Midbrain (tissue), 1 donor: ENCODE data around the gene CLMP.
A peak's percentile ranks its signal among the peaks of the same experiment; 100 is the strongest.
"Not testable (repeated sequence)": the region's sequence is repeated elsewhere in the genome, so short reads cannot be mapped to it uniquely, and the experiment has no call there.

ENCODE experiments used
- DNase-seq: peaks from one replicate; lab custom pipeline; 2025; lab: John Stamatoyannopoulos, UW

The CLMP gene

DNA sequence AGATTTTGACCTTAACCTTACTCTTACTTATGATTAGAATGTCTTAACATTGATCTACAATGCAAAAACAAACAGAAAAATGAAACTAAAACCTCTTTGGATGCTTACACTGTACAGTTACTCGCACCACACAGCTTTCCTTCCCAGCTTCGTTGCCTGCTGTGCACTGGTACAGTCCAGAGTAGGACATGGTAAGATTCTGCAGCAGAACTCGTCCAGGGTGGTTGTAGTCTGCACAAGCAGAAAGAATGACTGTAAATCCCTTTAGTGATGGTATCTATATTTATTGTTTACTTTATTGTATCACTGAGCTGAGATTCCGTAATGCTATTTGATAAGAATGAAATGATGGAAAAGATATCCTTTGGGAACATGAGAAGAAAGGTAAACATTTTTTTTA lies 112.1 kb downstream of the CLMP start:
- no peak for DNase-seq

DNA sequence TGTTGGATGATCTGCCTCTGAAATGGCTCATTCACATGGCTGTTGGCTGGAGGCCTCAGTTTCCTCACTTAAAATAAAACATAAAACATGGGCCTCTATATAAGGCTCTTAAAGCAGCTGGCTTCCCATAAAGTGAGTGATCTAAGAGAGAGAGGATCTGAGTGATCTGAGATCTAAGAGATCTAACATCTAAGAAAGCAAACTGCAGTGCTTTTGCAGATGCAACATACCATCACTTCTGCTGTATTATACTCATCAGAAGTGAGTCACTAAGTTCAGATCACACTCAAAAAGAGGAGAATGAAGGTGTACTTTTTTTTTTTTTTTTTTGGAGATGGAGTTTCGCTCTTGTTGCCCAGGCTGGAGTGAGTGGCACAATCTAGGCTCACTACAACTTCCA lies 115.0 kb downstream of the CLMP start:
- no peak for DNase-seq

DNA sequence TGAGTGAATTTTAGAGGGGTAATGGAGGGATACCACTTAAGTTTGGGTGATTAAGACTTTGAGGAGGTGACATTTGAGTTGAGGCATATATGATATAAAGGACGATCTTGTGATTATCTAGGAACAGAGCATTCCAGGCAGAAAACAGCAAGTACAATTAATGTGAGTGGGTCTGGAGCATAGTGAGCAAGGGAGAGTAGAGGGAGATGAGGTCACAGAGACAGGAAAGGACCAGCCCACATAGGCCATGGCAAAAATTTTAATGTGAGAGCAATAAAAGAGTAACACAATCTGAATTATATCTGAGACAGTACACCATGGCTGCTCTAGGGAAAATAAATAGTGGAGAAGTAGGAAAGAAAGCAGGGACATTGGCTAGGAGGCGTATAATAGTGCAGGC lies 118.6 kb downstream of the CLMP start:
- no peak for DNase-seq

DNA sequence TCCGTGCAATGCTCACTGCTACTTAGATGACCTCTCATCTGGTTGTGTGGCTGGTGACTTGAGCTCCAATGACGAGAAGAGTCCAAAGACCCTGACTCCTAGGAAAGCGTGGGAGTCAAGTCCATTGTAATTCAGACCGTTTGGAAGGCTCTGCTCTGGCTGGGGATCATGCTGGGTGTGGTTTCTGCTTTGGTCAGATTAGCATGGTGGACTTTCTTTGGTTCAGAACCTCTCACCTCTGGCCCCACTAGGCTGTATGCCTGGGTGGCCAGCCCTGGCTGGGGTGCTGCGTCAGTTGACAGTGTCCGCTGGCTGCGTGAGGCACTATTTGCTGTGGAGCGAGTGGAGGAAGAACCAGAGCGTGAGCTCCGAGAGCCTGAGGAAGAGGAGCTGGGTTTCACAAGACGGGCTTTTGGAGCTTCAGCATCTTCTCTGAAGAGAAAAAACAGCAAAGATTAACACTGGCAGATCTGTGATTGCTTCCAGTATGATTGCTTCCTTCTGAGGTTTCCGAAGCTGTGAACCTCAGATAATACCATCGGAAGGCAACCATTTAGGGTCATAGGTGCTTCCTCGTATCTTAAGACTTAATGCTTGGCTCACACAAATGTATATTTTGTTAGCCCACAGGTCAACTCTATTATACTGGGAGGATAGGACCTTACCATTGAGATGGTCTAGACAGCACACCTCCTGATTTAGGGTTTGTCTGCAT lies 121.5 kb downstream of the CLMP start:
- DNase-seq: no peak

DNA sequence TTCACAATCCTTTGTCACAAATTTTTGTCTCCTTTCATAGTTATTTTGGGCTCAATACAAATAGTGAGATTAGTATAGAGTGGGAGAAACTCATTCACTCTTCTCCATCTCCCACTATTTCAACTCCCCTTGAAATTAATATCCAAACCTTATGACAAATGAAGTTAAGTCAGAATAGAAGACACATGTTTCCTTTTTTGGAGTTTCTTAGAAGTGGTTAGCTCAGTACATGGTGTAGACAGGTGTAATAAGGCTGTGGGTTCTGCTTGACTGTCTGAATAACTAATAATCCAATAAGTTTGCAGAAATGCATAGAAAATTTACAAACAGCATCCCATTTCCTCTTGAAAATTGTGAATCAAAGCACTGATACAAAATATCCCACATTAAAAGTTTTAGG lies 122.3 kb downstream of the CLMP start:
- no peak for DNase-seq

DNA sequence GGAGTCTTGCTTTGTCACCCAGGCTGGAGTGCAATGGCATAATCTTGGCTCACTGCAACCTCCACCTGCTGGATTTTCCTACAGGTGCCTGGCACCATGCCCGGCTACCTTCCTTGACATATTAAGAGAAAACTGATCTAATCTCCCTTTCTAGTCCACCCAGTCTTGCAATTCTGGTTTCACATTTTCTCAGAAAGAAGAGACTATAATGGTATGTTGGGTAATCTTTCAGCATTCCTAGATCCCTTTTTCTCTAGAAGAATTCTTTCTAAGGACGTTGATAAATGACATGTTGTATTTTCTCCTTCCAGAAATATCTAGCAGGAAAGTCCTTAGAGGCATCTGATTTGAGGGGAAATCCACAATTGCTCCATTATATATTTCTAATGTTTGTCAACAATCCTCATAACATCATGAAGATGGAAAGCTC lies 122.7 kb downstream of the CLMP start:
- DNase-seq: no peak

DNA sequence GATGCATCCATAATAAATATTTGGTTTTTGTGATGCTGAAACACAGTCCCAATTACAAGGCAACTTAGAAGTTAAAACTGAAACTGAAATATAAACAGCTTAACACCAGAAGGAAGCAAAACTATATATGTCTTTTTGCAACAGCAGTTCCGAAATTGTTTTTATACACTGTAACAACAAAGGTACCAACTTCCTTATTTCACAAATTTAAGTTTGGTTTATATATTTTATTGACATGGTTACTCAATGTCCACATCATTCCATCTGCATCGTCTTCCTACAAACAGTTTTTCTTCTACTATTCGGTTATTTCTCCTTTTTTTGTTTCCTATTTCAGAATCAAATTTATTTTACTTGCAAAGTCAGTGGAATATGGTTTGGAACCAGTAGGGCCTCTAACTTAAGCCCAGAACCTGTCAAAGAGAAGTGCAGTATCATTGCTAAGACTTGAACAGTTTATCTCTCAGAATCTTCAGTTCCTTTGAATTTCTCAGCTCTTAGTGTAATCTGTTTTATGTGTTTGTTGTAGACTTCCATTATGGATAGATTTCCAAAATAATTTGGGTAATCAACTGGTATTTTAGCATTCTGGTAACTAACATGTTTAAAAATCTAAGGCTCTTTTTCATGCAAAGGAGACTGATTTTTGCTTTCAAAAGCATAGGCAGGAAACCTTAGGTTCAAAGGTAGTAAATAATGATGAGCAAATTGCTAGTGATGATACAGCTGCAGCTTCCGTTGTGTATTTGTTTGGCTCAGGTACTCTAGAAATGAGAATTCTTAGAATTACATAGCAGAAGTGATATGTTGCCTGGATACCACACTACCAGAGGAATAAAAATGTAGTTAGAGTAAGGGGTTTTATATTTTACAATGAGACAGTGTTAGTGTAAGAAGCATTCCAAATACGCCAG lies 124.9 kb downstream of the CLMP start:
- DNase-seq: no peak

DNA sequence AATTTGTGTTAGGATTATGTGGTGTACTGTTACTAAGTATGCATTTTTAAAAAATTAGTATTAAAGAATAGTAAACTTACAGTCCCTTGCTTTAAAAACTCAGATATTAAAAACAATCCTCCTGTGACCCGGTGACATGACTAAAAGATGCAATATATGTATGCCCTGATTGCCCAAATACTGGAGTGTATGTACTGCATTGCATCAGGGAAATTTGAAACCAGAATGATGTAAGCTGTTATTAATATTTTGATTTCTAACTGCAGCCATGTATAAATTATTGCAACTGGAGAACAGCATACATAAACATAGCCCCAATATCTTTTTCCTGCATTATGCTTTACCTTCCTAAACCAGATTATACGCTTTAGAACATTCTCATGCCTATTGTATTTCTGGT lies 129.4 kb downstream of the CLMP start:
- DNase-seq: no peak

DNA sequence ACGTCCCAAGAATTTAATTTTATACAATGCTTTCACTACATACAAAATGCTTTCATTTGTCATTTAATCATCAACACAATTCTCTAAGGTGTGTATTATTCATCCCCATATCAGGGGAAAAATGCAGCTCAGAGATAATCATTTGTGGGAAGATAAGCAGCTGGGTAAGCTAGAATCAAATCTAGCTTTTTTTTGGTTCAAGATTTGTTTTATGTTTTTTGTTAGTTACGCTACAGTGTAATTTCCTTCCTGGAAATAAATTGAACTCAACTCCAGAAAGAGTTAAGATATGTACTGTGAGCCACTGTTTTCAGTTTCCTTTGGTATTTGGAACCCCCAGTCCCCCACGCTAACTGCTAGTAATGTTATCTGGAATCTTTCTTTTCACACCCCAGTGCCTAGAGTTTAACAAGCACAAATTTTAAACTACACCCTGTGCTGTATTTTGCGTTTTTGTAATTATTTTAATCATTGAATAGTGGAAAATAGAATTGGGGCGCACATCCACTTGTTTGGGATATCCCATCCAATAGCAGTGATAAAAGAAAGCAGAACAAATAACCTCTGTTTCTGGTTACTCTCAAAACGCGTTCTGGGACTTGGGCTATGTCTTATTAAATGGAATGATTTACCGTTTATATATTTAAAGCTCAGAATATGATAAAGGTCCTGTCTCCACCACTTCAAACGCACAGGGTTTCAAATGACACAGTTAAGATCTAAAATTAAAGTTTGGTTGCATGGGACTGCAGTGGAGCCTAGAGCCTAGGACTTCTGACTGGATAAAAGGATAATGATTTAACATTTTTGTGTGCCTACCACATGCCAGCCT lies 131.0 kb downstream of the CLMP start:
- no peak for DNase-seq

DNA sequence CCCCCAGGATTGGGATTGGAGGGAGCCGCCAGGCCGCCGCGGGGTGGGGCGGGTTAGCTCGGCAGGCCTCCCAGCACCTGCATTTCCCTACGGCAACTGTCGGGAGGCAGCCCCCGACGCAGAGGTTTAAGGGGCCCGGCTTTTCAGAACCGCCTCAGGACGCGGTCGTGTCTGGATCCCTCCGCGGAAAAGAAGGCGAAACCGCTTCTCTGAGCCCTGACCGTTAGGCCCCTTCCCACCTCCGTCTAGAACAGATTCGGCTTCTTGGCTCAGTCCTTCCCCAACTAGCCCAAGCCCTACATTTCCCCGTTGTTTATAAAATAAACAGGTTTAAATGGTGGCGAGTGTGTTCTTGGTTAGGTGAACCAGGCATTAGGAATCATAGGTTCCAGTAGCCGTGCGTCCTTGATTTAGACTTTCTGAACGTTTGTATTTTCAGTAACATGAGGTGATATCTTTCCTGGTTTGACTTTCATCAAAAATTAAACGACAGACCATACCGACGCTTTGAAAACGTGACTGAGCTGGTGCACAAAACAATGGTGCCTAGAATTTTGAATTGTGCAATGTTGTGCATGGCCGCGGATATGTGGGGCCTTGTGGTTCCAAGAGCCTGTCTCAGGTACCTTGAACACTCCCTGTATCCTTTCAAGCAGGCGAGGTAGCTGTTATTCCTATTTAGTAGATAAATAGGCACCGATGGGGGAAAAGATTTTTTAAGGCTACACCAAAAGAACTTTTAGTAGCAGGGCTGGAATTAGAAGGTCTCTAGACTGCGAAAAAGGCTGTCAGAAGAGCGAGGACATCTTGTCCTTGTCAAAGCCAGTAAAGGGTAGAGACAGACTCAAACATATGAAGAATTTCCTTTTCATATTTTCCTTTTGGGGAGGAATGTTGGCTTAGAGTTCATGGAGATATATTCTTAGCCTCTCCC lies 131.9 kb downstream of the CLMP start:
- DNase-seq: peak; percentile 82

DNA sequence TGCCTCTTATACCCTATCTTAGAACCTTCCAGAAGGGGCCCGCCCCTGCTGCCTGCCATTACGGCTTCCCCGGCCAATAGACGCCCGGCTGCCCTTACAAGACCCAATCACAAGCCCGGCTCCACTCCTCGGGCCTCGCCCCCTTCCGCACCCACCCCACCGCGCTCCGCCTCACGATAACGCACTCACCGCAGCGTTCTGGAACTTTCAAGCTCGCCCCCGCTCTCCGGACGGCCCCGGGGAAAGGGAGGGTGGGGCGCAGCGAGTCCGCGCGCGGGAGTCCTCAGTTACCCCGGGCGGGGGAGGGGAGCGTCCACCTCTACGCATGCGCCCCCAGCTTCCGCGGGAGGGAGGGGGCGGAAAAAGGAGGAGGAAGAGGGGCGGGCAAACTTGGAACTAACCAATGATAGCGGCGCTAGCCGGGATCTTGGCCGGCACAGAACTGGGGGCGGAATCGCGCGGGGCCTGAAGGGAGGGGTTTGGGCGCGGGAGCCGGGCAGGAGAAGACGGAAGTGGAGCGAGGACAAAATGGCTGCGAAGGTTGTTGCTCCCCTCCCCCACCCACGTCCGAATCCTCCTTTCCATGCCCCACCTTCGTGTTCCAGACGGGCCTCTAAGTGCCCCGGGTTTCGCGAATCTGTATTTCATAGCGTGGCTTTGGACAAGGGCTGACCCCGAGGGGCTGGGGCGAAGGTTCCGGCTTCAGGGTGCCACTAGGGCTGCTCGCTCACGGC lies 132.7 kb downstream of the CLMP start:
- peak; percentile 99 for DNase-seq

DNA sequence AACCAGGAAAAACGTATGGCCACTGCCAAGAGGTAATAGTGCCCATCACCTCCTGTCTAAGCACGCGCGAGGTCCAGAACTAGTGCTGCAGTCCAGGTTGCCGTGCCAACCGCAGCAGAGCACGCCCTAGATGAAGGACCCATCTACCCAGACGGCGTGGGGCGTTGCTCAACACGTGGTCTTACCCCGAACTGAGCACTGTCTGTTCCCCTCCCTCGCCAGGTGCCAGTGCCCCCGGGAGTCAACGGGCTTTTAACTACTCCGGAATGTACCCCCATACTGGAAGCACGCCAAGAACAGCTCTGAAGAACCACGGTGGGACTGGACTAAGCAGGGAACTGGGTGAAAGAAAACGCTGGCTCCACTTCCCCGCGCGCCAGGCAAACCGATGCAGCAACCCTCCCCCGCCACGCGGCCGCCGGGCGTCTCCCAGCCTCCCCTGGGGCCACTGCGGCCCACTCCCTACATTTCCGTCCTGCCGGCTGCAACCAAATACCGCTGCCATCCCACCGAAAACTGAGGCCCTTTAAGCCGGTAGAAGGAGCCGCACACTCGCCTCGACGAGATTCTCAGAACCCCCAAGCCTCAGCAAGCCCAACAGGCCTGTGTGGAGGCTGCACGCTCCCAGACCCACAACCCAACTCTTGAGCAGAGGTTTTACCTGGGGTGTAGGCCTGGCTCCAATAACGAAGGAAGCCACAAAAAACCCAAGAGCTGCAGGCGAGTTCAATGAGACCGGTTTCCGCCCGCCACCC lies 133.5 kb downstream of the CLMP start, which contains the start of gene HSPA8:
Gene HSPA8, minus strand, starts transcription at position 734 of the 755 bp plus-strand sequence. CDS start 812 bp downstream, outside the sequence.
- peak; percentile 32 for DNase-seq

DNA sequence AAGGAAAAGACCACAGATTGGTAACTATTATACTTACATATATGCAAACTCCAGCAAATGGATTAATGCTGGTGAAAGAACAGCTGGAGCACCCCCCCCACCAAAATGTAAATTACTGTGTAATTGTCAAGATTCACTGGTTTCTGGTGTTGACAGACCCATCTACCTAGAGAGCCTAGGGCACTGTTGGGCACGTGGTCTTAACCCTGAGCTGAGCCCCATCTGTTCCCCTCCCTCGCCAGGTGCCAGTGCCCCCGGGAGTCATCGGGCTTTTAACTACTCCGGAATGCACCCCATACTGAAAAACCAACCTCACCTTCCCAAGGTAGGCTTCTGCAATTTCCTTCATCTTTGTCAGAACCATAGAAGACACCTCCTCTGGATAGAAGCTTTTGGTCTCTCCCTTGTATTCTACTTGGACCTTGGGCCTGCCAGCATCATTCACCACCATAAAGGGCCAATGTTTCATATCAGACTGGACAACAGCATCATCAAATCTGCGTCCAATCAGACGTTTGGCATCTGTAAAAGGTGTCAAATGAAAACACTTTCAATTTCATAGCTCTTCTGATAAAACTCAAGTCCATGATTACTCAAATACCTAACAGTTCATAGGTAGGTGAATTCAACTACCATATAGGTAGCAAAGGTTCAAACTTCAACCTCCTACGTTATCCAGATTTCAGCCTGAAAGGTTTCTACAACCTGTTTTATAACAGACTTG lies 134.6 kb downstream of the CLMP start:
- no peak for DNase-seq

DNA sequence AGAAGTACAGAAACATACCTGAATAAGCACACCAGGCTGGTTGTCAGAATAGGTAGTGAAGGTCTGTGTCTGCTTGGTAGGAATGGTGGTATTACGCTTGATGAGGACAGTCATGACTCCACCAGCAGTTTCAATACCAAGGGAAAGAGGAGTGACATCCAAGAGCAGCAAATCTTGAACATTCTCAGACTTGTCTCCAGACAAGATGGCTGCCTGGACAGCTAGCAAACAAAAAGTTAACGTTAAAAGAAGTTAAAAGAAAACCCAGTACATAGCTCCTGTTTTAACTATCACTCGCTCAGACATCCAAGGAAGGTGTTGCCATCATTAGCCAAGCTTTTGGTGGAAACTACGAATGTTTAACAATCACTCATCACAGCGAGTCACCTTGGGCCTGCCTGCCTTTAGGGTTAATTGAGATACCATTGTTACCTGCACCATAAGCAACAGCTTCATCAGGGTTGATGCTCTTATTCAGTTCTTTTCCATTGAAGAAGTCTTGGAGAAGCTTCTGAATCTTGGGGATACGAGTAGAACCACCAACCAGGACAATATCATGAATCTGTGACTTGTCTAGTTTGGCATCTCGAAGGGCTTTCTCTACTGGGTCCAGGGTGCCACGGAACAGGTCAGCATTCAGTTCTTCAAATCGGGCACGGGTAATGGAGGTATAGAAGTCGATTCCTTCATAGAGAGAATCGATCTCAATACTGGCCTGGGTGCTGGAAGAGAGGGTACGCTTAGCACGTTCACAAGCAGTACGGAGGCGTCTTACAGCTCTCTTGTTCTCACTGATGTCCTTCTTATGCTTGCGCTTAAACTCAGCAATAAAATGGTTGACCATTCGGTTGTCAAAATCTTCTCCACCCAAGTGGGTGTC lies 135.8 kb downstream of the CLMP start:
- not testable (repeated sequence) for DNase-seq

DNA sequence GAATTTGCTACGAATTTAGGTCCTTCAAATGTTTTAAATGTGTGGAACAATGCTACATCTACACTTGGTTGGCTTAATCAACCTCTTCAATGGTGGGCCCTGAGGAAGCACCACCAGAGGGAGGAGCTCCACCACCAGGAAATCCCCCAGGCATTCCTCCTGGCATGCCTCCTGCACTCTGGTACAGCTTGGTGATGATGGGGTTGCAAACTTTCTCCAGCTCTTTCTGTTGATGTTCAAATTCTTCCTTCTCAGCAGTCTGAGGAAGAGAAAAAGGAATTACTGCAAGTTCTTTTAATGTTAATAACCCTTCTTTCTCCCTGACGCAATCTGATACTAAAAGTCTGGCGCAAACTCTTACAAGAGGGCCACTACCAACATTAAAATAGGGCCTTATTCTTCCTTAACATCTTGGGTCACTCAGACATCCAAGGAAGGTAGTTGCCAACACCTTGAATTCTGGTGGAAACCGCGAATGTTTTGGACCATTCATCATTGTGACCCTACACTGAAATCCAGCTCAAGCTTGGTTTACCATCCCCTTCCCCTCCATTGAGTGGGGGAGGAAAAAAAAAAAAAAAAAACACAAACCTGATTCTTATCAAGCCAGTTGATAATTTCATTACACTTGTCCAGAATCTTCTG lies 137.3 kb downstream of the CLMP start:
- no peak for DNase-seq

DNA sequence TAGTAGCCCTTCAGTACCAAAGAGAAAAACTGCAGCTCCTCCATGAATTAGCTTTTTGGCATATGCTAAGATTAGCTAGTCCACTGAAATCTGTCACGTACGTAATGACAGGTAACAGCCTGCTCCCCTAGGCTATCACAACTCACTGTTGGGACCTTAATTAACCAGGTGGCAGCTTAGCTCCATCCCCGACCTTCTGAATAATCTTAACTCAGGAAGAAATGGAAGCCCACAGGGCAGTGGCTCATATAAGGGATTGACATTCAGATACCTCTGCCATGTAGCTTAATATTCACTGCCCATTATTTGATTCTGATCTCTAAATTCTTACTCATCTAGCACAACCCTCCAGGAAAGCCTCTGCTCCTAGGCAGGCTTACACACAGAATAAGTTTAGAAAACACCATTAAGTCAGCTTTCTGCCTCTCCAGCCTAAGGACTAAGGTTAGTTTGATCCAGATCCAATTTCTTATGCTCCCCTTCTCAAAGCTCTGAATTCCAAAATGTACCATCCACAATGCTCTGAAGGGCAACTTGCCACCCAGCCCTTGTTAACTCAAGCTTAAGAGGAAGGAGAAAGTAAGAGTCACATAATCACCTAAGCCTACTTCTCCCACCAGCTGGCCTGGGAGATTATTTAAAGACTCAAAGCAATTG lies 138.1 kb downstream of the CLMP start:
- DNase-seq: no peak
